WTC11 (cell line): ENCODE data around the gene DHFR. TPM values are rescaled to one million over a fixed set of nuclear protein-coding genes. Genes with fewer than 3 reads are reported as not detected.

Experiments used
- ATAC-seq: fragments of 200-7000 bp; cut with Tn5 transposase; 2 replicates; pipeline ENCODE4 v1.10.0; 2021; ENCODE audit warnings: mild to moderate bottlenecking, moderate library complexity
- CTCF ChIA-PET: fragments of 300-600 bp; sonication (Branson Sonifier 250); formaldehyde crosslinking; loops from one replicate; lab custom pipeline; 2021; ENCODE audit warnings: antibody characterized with exemption; lab: Charles Lee
- POLR2A ChIA-PET: fragments of 350-600 bp; sonication (Branson Sonifier 250); formaldehyde crosslinking; loops from one replicate; lab custom pipeline; 2021; ENCODE audit warnings: antibody characterized with exemption; lab: Charles Lee
- DNase-seq: peaks from one replicate; pipeline ENCODE4 v3.0.0; 2021; ENCODE audit warnings: low spot score
- H3K27ac Mint-ChIP-seq: 2 replicates; pipeline ENCODE4 v1.8.0; 2021; ENCODE audit warnings: mixed read lengths
- H3K27me3 Mint-ChIP-seq: 2 replicates; pipeline ENCODE4 v1.8.0; 2021; ENCODE audit warnings: low read depth, mild to moderate bottlenecking, moderate library complexity, mixed read lengths
- H3K36me3 Mint-ChIP-seq: 2 replicates; pipeline ENCODE4 v1.8.0; 2021; ENCODE audit warnings: mixed read lengths
- H3K4me1 Mint-ChIP-seq: 2 replicates; pipeline ENCODE4 v1.8.0; 2022; ENCODE audit warnings: mixed read lengths
- H3K4me3 Mint-ChIP-seq: 2 replicates; pipeline ENCODE4 v1.8.0; 2021; ENCODE audit warnings: mild to moderate bottlenecking, moderate library complexity, mixed read lengths
- H3K9me3 Mint-ChIP-seq: 2 replicates; pipeline ENCODE4 v1.8.0; 2021; ENCODE audit warnings: mixed read lengths
- ATF1 ChIP-seq: sonication (generic); formaldehyde crosslinking; IDR thresholded peaks from 2 replicates; pipeline ENCODE4 v1.8.1; 2023; ENCODE audit warnings: mild to moderate bottlenecking, moderate library complexity, missing genetic modification reagents
- ELF4 ChIP-seq: sonication (generic); formaldehyde crosslinking; IDR thresholded peaks from 2 replicates; pipeline ENCODE4 v1.8.1; 2022; ENCODE audit warnings: low read depth, mild to moderate bottlenecking, moderate library complexity, missing genetic modification reagents
- GABPB1 ChIP-seq: sonication (generic); formaldehyde crosslinking; IDR thresholded peaks from 2 replicates; pipeline ENCODE4 v1.8.1; 2023; ENCODE audit warnings: mild to moderate bottlenecking, missing genetic modification reagents
- GRHL2 ChIP-seq: fragments of 250-450 bp; sonication (Bioruptor Pico); IDR thresholded peaks from 2 replicates; pipeline ENCODE4 v1.8.0; 2022; ENCODE audit warnings: mild to moderate bottlenecking, moderate library complexity; ENCODE audit not compliant: insufficient replicate concordance, severe bottlenecking
- MYBL2 ChIP-seq: sonication (generic); formaldehyde crosslinking; IDR thresholded peaks from 2 replicates; pipeline ENCODE4 v1.8.1; 2023; ENCODE audit warnings: mild to moderate bottlenecking, moderate library complexity, missing genetic modification reagents
- NR3C1 ChIP-seq: sonication (generic); formaldehyde crosslinking; conservative IDR thresholded peaks from 2 replicates; pipeline ENCODE4 v1.8.1; 2023; ENCODE audit warnings: low read depth, mild to moderate bottlenecking, missing genetic modification reagents
- TEAD1 ChIP-seq: sonication (generic); formaldehyde crosslinking; IDR thresholded peaks from 2 replicates; pipeline ENCODE4 v1.8.0; 2022; ENCODE audit warnings: mild to moderate bottlenecking, missing genetic modification reagents
- ZBTB21 ChIP-seq: sonication (generic); formaldehyde crosslinking; IDR thresholded peaks from 2 replicates; pipeline ENCODE4 v1.8.1; 2023; ENCODE audit warnings: mild to moderate bottlenecking, missing genetic modification reagents, borderline replicate concordance
- ZNF232 ChIP-seq: sonication (generic); formaldehyde crosslinking; IDR thresholded peaks from 2 replicates; pipeline ENCODE4 v1.8.0; 2022; ENCODE audit warnings: mild to moderate bottlenecking, missing genetic modification reagents
- ZNF317 ChIP-seq: sonication (generic); formaldehyde crosslinking; IDR thresholded peaks from 2 replicates; pipeline ENCODE4 v1.8.1; 2023; ENCODE audit warnings: low read depth, mild to moderate bottlenecking, moderate library complexity, missing genetic modification reagents, borderline replicate concordance
- ZNF396 ChIP-seq: fragments of 250-450 bp; sonication (Bioruptor Pico); IDR thresholded peaks from 2 replicates; pipeline ENCODE4 v1.8.0; 2021; ENCODE audit warnings: mild to moderate bottlenecking, moderate library complexity, borderline replicate concordance
- total RNA-seq: library from RNA; stranded (reverse); gene quantifications from 3 replicates; pipeline ENCODE4 v1.2.3, GENCODE V29; 2021
- TF ChIP-seq, protein P1 (sequence below): sonication (generic); formaldehyde crosslinking; IDR thresholded peaks from 2 replicates; pipeline ENCODE4 v1.8.1; 2023; ENCODE audit warnings: mild to moderate bottlenecking, missing genetic modification reagents, moderate library complexity
- TF ChIP-seq, protein P2 (sequence below): fragments of 250-450 bp; sonication (Bioruptor Pico); IDR thresholded peaks from 2 replicates; pipeline ENCODE4 v1.9.0; 2021; ENCODE audit warnings: moderate library complexity, mild to moderate bottlenecking, inconsistent platforms, borderline replicate concordance
- TF ChIP-seq, protein P3 (sequence below): sonication (generic); formaldehyde crosslinking; IDR thresholded peaks from 2 replicates; pipeline ENCODE4 v1.8.1; 2022; ENCODE audit warnings: missing genetic modification reagents, borderline replicate concordance
- TF ChIP-seq, protein P4 (sequence below): sonication (generic); formaldehyde crosslinking; conservative IDR thresholded peaks from 2 replicates; pipeline ENCODE4 v1.8.1; 2023; ENCODE audit warnings: mild to moderate bottlenecking, low read depth, missing genetic modification reagents, moderate library complexity
- TF ChIP-seq, protein P5 (sequence below): fragments of 250-450 bp; sonication (Bioruptor Pico); IDR thresholded peaks from 2 replicates; pipeline ENCODE4 v1.9.0; 2021; ENCODE audit warnings: mild to moderate bottlenecking
- TF ChIP-seq, protein P6 (sequence below): sonication (generic); formaldehyde crosslinking; IDR thresholded peaks from 2 replicates; pipeline ENCODE4 v1.8.0; 2022; ENCODE audit warnings: mild to moderate bottlenecking, missing genetic modification reagents
- TF ChIP-seq, protein P7 (sequence below): sonication (generic); formaldehyde crosslinking; IDR thresholded peaks from 2 replicates; pipeline ENCODE4 v1.8.0; 2022; ENCODE audit warnings: mild to moderate bottlenecking, missing genetic modification reagents
- TF ChIP-seq, protein P8 (sequence below): sonication (generic); formaldehyde crosslinking; IDR thresholded peaks from 2 replicates; pipeline ENCODE4 v1.8.0; 2022; ENCODE audit warnings: mild to moderate bottlenecking, missing genetic modification reagents

Gene DHFR
- total RNA-seq, 1 experiment from 2014 or later: 68.0 TPM

DNA sequence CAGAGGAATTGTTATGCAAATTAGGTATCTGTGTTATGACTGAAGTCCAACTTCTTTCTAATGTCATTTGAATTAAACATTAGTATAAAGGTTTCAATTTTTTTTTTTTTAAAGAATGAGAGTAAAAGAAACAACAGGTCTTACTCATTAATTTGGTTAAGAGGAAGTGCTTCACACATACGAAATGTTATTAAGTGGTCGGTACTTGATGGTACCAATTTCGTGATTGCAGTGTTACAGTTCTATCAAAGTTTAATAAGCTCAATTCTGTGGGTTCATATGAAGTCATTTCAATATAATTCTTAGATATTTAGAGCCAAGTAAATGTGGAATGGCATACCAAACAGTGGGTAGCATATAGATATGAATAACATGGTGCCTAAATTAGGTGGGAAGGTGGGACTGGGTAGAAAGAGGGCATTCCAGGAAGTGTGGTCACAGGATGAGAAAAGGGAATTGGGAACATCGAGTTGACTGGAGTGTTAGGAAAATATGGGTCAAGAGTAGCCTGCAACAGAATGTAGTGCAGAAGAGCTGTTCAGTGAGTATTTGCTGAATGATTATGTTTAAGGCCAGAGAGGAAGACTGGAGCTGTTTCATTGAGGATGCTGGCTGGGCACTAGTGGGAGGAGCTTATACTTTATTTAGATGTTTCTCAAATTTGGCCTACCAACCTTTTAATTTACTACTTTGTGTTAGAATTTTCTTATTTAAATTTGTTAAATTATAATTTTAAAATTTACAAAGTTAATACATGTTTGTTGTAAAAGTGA is 34.1 kb upstream of the DHFR start:
- 0 out of 2 replicates have a peak overlapping the region, but pooled peaks have one; percentile 9 for H3K27ac Mint-ChIP-seq
- no peaks in the 10 kb centered on the region for H3K9me3 Mint-ChIP-seq
- DNase-seq (no peak), ATAC-seq (no peak)
- no peaks in the 10 kb centered on the region; the same call in 1 of the 2 replicates for H3K36me3 Mint-ChIP-seq
- POLR2A ChIA-PET: no interaction called here
- H3K27me3 Mint-ChIP-seq: no peaks in the 10 kb centered on the region
- peaks cover 8% of the 10 kb centered on the region for H3K4me1 Mint-ChIP-seq
- CTCF ChIA-PET: interaction anchor here (1.1 kb wide), 1 partner anchor 493 kb away, joined by 3 read pairs; no protein-coding TSS in a partner anchor
- no peak overlapping the region for H3K4me3 Mint-ChIP-seq
- TF ChIP-seq GRHL2 (CRISPR knock-in tag) (no peak), GABPB1 (CRISPR knock-in tag) (no peak), NR3C1 (CRISPR knock-in tag) (no peak), ELF4 (no peak)
- TF ChIP-seq, protein P1, sequence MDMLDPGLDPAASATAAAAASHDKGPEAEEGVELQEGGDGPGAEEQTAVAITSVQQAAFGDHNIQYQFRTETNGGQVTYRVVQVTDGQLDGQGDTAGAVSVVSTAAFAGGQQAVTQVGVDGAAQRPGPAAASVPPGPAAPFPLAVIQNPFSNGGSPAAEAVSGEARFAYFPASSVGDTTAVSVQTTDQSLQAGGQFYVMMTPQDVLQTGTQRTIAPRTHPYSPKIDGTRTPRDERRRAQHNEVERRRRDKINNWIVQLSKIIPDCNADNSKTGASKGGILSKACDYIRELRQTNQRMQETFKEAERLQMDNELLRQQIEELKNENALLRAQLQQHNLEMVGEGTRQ (CRISPR knock-in tag): no peak
- TF ChIP-seq, protein P2, sequence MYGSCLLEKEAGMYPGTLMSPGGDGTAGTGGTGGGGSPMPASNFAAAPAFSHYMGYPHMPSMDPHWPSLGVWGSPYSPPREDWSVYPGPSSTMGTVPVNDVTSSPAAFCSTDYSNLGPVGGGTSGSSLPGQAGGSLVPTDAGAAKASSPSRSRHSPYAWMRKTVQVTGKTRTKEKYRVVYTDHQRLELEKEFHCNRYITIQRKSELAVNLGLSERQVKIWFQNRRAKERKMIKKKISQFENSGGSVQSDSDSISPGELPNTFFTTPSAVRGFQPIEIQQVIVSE (CRISPR knock-in tag): no peak
- TF ChIP-seq, protein P3, sequence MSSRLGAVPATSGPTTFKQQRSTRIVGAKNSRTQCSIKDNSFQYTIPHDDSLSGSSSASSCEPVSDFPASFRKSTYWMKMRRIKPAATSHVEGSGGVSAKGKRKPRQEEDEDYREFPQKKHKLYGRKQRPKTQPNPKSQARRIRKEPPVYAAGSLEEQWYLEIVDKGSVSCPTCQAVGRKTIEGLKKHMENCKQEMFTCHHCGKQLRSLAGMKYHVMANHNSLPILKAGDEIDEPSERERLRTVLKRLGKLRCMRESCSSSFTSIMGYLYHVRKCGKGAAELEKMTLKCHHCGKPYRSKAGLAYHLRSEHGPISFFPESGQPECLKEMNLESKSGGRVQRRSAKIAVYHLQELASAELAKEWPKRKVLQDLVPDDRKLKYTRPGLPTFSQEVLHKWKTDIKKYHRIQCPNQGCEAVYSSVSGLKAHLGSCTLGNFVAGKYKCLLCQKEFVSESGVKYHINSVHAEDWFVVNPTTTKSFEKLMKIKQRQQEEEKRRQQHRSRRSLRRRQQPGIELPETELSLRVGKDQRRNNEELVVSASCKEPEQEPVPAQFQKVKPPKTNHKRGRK: no peak
- TF ChIP-seq, all 79 proteins: peak for 0

DNA sequence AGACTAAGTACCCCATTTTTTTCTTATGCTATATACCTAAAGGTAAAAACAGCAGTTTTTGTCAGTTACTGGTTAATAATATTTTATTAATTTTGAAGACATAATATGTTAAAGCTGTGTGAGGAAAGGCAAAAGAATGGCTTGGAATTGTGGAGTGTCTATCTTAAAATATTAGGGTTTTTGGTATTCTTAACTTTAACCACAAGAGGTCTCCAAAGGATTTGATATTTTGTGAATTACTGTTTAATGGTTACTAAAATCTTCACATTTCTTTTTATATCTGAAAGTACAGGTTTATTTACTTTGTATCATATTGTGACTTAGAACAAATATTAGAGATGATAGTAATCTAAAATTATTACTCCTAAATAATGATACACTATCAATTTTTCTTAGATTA is 32.0 kb upstream of the DHFR start:
- H3K36me3 Mint-ChIP-seq: peaks cover 8% of the 10 kb centered on the region
- no peaks in the 10 kb centered on the region for H3K9me3 Mint-ChIP-seq
- CTCF ChIA-PET: interaction anchor here (1.4 to 1.9 kb wide), 2 partner anchors 422 to 506 kb away, joined by 4 to 11 read pairs; no protein-coding TSS in a partner anchor
- POLR2A ChIA-PET: no interaction called here
- H3K27ac Mint-ChIP-seq: no peak overlapping the region
- no peaks in the 10 kb centered on the region for H3K27me3 Mint-ChIP-seq
- DNase-seq: no peak
- H3K4me1 Mint-ChIP-seq: peaks cover 8% of the 10 kb centered on the region
- H3K4me3 Mint-ChIP-seq: no peak overlapping the region
- no peak for ATAC-seq
- TF ChIP-seq, protein P2 (CRISPR knock-in tag): no peak
- TF ChIP-seq ZNF396 (CRISPR knock-in tag) (no peak), ATF1 (CRISPR knock-in tag) (no peak), TEAD1 (CRISPR knock-in tag) (no peak), GRHL2 (CRISPR knock-in tag) (no peak), ZBTB21 (CRISPR knock-in tag) (no peak), ZNF232 (CRISPR knock-in tag) (no peak), ZNF317 (CRISPR knock-in tag) (no peak), MYBL2 (CRISPR knock-in tag) (no peak)
- TF ChIP-seq, protein P4, sequence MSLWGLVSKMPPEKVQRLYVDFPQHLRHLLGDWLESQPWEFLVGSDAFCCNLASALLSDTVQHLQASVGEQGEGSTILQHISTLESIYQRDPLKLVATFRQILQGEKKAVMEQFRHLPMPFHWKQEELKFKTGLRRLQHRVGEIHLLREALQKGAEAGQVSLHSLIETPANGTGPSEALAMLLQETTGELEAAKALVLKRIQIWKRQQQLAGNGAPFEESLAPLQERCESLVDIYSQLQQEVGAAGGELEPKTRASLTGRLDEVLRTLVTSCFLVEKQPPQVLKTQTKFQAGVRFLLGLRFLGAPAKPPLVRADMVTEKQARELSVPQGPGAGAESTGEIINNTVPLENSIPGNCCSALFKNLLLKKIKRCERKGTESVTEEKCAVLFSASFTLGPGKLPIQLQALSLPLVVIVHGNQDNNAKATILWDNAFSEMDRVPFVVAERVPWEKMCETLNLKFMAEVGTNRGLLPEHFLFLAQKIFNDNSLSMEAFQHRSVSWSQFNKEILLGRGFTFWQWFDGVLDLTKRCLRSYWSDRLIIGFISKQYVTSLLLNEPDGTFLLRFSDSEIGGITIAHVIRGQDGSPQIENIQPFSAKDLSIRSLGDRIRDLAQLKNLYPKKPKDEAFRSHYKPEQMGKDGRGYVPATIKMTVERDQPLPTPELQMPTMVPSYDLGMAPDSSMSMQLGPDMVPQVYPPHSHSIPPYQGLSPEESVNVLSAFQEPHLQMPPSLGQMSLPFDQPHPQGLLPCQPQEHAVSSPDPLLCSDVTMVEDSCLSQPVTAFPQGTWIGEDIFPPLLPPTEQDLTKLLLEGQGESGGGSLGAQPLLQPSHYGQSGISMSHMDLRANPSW (CRISPR knock-in tag): no peak
- TF ChIP-seq, protein P5, sequence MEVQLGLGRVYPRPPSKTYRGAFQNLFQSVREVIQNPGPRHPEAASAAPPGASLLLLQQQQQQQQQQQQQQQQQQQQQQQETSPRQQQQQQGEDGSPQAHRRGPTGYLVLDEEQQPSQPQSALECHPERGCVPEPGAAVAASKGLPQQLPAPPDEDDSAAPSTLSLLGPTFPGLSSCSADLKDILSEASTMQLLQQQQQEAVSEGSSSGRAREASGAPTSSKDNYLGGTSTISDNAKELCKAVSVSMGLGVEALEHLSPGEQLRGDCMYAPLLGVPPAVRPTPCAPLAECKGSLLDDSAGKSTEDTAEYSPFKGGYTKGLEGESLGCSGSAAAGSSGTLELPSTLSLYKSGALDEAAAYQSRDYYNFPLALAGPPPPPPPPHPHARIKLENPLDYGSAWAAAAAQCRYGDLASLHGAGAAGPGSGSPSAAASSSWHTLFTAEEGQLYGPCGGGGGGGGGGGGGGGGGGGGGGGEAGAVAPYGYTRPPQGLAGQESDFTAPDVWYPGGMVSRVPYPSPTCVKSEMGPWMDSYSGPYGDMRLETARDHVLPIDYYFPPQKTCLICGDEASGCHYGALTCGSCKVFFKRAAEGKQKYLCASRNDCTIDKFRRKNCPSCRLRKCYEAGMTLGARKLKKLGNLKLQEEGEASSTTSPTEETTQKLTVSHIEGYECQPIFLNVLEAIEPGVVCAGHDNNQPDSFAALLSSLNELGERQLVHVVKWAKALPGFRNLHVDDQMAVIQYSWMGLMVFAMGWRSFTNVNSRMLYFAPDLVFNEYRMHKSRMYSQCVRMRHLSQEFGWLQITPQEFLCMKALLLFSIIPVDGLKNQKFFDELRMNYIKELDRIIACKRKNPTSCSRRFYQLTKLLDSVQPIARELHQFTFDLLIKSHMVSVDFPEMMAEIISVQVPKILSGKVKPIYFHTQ (CRISPR knock-in tag): no peak
- TF ChIP-seq, protein P6, sequence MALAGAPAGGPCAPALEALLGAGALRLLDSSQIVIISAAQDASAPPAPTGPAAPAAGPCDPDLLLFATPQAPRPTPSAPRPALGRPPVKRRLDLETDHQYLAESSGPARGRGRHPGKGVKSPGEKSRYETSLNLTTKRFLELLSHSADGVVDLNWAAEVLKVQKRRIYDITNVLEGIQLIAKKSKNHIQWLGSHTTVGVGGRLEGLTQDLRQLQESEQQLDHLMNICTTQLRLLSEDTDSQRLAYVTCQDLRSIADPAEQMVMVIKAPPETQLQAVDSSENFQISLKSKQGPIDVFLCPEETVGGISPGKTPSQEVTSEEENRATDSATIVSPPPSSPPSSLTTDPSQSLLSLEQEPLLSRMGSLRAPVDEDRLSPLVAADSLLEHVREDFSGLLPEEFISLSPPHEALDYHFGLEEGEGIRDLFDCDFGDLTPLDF (CRISPR knock-in tag): no peak
- TF ChIP-seq, protein P7, sequence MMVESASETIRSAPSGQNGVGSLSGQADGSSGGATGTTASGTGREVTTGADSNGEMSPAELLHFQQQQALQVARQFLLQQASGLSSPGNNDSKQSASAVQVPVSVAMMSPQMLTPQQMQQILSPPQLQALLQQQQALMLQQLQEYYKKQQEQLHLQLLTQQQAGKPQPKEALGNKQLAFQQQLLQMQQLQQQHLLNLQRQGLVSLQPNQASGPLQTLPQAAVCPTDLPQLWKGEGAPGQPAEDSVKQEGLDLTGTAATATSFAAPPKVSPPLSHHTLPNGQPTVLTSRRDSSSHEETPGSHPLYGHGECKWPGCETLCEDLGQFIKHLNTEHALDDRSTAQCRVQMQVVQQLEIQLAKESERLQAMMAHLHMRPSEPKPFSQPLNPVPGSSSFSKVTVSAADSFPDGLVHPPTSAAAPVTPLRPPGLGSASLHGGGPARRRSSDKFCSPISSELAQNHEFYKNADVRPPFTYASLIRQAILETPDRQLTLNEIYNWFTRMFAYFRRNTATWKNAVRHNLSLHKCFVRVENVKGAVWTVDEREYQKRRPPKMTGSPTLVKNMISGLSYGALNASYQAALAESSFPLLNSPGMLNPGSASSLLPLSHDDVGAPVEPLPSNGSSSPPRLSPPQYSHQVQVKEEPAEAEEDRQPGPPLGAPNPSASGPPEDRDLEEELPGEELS: no peak
- TF ChIP-seq, protein P8, sequence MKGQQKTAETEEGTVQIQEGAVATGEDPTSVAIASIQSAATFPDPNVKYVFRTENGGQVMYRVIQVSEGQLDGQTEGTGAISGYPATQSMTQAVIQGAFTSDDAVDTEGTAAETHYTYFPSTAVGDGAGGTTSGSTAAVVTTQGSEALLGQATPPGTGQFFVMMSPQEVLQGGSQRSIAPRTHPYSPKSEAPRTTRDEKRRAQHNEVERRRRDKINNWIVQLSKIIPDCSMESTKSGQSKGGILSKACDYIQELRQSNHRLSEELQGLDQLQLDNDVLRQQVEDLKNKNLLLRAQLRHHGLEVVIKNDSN (CRISPR knock-in tag): no peak
